HG02840 (cell line): ENCODE data around the gene AMIGO2.
A peak's percentile ranks its signal among the peaks of the same experiment; 100 is the strongest.

Experiments used
- ATAC-seq: cut with Tn5 transposase; IDR thresholded peaks from one replicate; pipeline ENCODE4 v1.9.1; 2021; ENCODE audit warnings: mild to moderate bottlenecking, moderate library complexity, moderate number of reproducible peaks; ENCODE audit not compliant: unreplicated experiment, low FRiP score

Gene AMIGO2

GRCh38 chr12:47098099-47098498, 18.3 kb upstream of the AMIGO2 start:
- no peak for ATAC-seq

GRCh38 chr12:47097276-47097896, 17.6 kb upstream of the AMIGO2 start:
- no peak for ATAC-seq

GRCh38 chr12:47095446-47096236, 15.9 kb upstream of the AMIGO2 start:
- ATAC-seq = no peak

- ATAC-seq = no peak
Measured at GRCh38 chr12:47094804-47095203, 15.0 kb upstream of the AMIGO2 start.

- ATAC-seq = no peak
Measured at GRCh38 chr12:47091009-47091408, 11.2 kb upstream of the AMIGO2 start.

- no peak for ATAC-seq
Measured at GRCh38 chr12:47088021-47088944, 8.5 kb upstream of the AMIGO2 start.

GRCh38 chr12:47087088-47087688, 7.4 kb upstream of the AMIGO2 start:
- no peak for ATAC-seq

- ATAC-seq = peak; percentile 64
Measured at GRCh38 chr12:47085815-47086252, 6.1 kb upstream of the AMIGO2 start.

- no peak for ATAC-seq
Measured at GRCh38 chr12:47084172-47084571, 4.4 kb upstream of the AMIGO2 start.

GRCh38 chr12:47082796-47083621, 3.2 kb upstream of the AMIGO2 start:
- ATAC-seq = no peak

- ATAC-seq = no peak
Measured at GRCh38 chr12:47082283-47082682, 2.5 kb upstream of the AMIGO2 start.

GRCh38 chr12:47080725-47081502, 1.2 kb upstream of the AMIGO2 start:
- ATAC-seq = no peak

GRCh38 chr12:47079981-47080724, 394 bp upstream of the AMIGO2 start:
- ATAC-seq = peak; percentile 26

- ATAC-seq = no peak
Measured at GRCh38 chr12:47078733-47079467, 859 bp downstream of the AMIGO2 start.

GRCh38 chr12:47078086-47078395, 1.7 kb downstream of the AMIGO2 start:
- no peak for ATAC-seq

GRCh38 chr12:47077206-47078085, 2.3 kb downstream of the AMIGO2 start:
- no peak for ATAC-seq
